ENCODE data around the gene TAC4. TPM values are rescaled to one million over a fixed set of nuclear protein-coding genes. Genes with fewer than 3 reads are reported as not detected.

Gene TAC4
- total and polyA plus RNA-seq, 10 of the 15 experiments (the other 5 are each of a cell fraction or from before 2014, with no cell fraction given), result not detected

GRCh38 chr17:49821916-49822315 lies 26.0 kb downstream of the TAC4 start:
- FAIRE-seq (no peak), ATAC-seq (no peak), DNase-seq (ENCODE audit: low read depth, low spot score) (no peak)
- Histone ChIP-seq H3K36me3 (ENCODE audit: control insufficient read depth in 2 of 2, insufficient read depth in 2 of 2, low read length in 1 of 2) (peaks cover 18 to 48% of the 10 kb centered on the region in 2 experiments), H2AFZ (ENCODE audit: control insufficient read depth, low read depth, low read length) (no peak overlapping the region), H3K4me2 (ENCODE audit: control insufficient read depth, insufficient read depth) (no peak overlapping the region), H4K20me1 (ENCODE audit: control insufficient read depth, insufficient read depth) (no peaks in the 10 kb centered on the region), H3K27ac (ENCODE audit: control insufficient read depth, insufficient read depth) (no peak overlapping the region), H3K4me3 (no peak overlapping the region), H3K27me3 (replicated peaks in 1 of 2; ENCODE audit: control insufficient read depth in 2 of 2, insufficient read depth in 2 of 2, low read length in 1 of 2) (no peaks in the 10 kb centered on the region), H3K9ac (ENCODE audit: control insufficient read depth, insufficient read depth, low read length) (no peak overlapping the region), H3K79me2 (ENCODE audit: control insufficient read depth, insufficient read depth, low read length) (no peaks in the 10 kb centered on the region), H3K4me1 (ENCODE audit: control insufficient read depth, insufficient read depth, low read length) (no peaks in the 10 kb centered on the region), H3K9me3 (replicated peaks; ENCODE audit: control insufficient read depth, insufficient read depth, low read length) (no peaks in the 10 kb centered on the region)
- in situ Hi-C loops (cut with MboI) (no loop called here), intact Hi-C loops (cut with micrococcal nuclease; ENCODE audit: unreplicated experiment) (no loop called here)
- WGBS (ENCODE audit: insufficient coverage, insufficient replicate concordance, low lambda C conversion rate, missing lambda C conversion rate), result 80% methylated on average over 1 of the region's 1 CpG
- POLR2A ChIA-PET, result no interaction called here
- no TSS peak for BruUV-seq (replicated peaks)
- no peak for TF ChIP-seq NBN (IDR thresholded peaks at IDR 0.05)
- SMC1A ChIA-PET (ENCODE audit: uncharacterized antibody, unreplicated experiment), result no interaction called here
- CTCF ChIA-PET, result interaction anchor here (1.0 kb wide), 1 partner anchor 273 kb away, joined by 4 read pairs; no protein-coding TSS in a partner anchor
- RAD21 ChIA-PET (ENCODE audit: unreplicated experiment), result no interaction called here

GRCh38 chr17:49821466-49821865 lies 26.4 kb downstream of the TAC4 start:
- Histone ChIP-seq H3K4me1 (ENCODE audit: control insufficient read depth, insufficient read depth, low read length) (no peaks in the 10 kb centered on the region), H3K9me3 (replicated peaks; ENCODE audit: control insufficient read depth, insufficient read depth, low read length) (no peaks in the 10 kb centered on the region), H3K27me3 (replicated peaks in 1 of 2; ENCODE audit: control insufficient read depth in 2 of 2, insufficient read depth in 2 of 2, low read length in 1 of 2) (no peaks in the 10 kb centered on the region), H3K79me2 (ENCODE audit: control insufficient read depth, insufficient read depth, low read length) (no peaks in the 10 kb centered on the region), H3K4me2 (ENCODE audit: control insufficient read depth, insufficient read depth) (no peak overlapping the region), H3K36me3 (ENCODE audit: control insufficient read depth in 2 of 2, insufficient read depth in 2 of 2, low read length in 1 of 2) (peaks cover 17 to 48% of the 10 kb centered on the region in 2 experiments), H2AFZ (ENCODE audit: control insufficient read depth, low read depth, low read length) (no peak overlapping the region), H3K9ac (ENCODE audit: control insufficient read depth, insufficient read depth, low read length) (no peak overlapping the region), H4K20me1 (ENCODE audit: control insufficient read depth, insufficient read depth) (no peaks in the 10 kb centered on the region), H3K27ac (ENCODE audit: control insufficient read depth, insufficient read depth) (no peak overlapping the region), H3K4me3 (no peak overlapping the region)
- ChIA-PET CTCF (interaction anchor here (1.0 kb wide), 1 partner anchor 273 kb away, joined by 4 read pairs; no protein-coding TSS in a partner anchor), RAD21 (ENCODE audit: unreplicated experiment) (no interaction called here), SMC1A (ENCODE audit: uncharacterized antibody, unreplicated experiment) (no interaction called here), POLR2A (no interaction called here)
- no peak for ATAC-seq
- in situ Hi-C loops (cut with MboI) (no loop called here), intact Hi-C loops (cut with micrococcal nuclease; ENCODE audit: unreplicated experiment) (no loop called here)
- TF ChIP-seq STAT3 (IDR thresholded peaks at IDR 0.05; ENCODE audit: low read depth, low read length), result no peak
- TF ChIP-seq POLR2A (IDR thresholded peaks at IDR 0.05; ENCODE audit: low read depth, low read length), result no peak
- TF ChIP-seq ZBTB4 (CRISPR knock-in tag; IDR thresholded peaks at IDR 0.05), result no peak
- TF ChIP-seq ATF2 (IDR thresholded peaks at IDR 0.05; ENCODE audit: low read length), result no peak
- TF ChIP-seq RELA (IDR thresholded peaks at IDR 0.05; ENCODE audit: borderline replicate concordance, partially characterized antibody), result no peak
- no peak for TF ChIP-seq RBBP5 (conservative IDR thresholded peaks at IDR 0.05)
- no peak for TF ChIP-seq TCF7 (IDR thresholded peaks at IDR 0.05; ENCODE audit: borderline replicate concordance)
- no peak for TF ChIP-seq MLLT1 (IDR thresholded peaks at IDR 0.05)
- TF ChIP-seq PAX8 (IDR thresholded peaks at IDR 0.05), result no peak
- no peak for TF ChIP-seq RAD21 (IDR thresholded peaks at IDR 0.05; ENCODE audit: insufficient read depth, low read depth, low read length)
- no peak for FAIRE-seq
- 100% methylated on average over 2 of the region's 2 CpGs for WGBS (ENCODE audit: insufficient coverage, insufficient replicate concordance, low lambda C conversion rate, missing lambda C conversion rate)
- BruUV-seq (replicated peaks), result no TSS peak
- no peak for DNase-seq (ENCODE audit: low read depth, low spot score)
